KMS-11 (cell line): ENCODE results near the gene GADD45B.
"Not testable (repeated sequence)": the region's sequence is repeated elsewhere in the genome, so short reads cannot be mapped to it uniquely, and the experiment has no call there.

ENCODE experiments used
- H2AFZ ChIP-seq: fragments of 200-600 bp; sonication (generic); 2 replicates; pipeline ENCODE4 v1.6.1; 2016; ENCODE audit warnings: antibody characterized with exemption, mixed run types, low read depth
- H3K27ac ChIP-seq: fragments of 200-600 bp; sonication (generic); 2 replicates; pipeline ENCODE4 v1.6.1; 2016; ENCODE audit warnings: mild to moderate bottlenecking, mixed run types
- H3K27me3 ChIP-seq: fragments of 200-600 bp; sonication (generic); 2 replicates; pipeline ENCODE4 v1.6.1; 2017; ENCODE audit warnings: mild to moderate bottlenecking, low read depth, mixed run types, moderate library complexity; ENCODE audit not compliant: insufficient read depth
- H3K36me3 ChIP-seq: fragments of 200-600 bp; sonication (generic); 2 replicates; pipeline ENCODE4 v1.6.1; 2017; ENCODE audit warnings: mild to moderate bottlenecking, mixed run types; ENCODE audit not compliant: insufficient read depth
- H3K4me1 ChIP-seq: fragments of 200-600 bp; sonication (generic); 2 replicates; pipeline ENCODE4 v1.6.1; 2016; ENCODE audit warnings: mild to moderate bottlenecking, low read depth, mixed run types; ENCODE audit not compliant: poor library complexity, severe bottlenecking
- H3K4me2 ChIP-seq: fragments of 200-600 bp; sonication (generic); 2 replicates; pipeline ENCODE4 v1.7.0; 2016; ENCODE audit warnings: mild to moderate bottlenecking, mixed run types
- H3K4me3 ChIP-seq: fragments of 200-600 bp; sonication (generic); IDR thresholded peaks from 2 replicates; pipeline ENCODE4 v1.6.1; 2017; ENCODE audit warnings: low read depth, low read length, mixed read lengths; ENCODE audit not compliant: insufficient read depth
- H3K79me2 ChIP-seq: fragments of 200-600 bp; sonication (generic); 2 replicates; pipeline ENCODE4 v1.6.1; 2016; ENCODE audit warnings: low read depth, mixed run types; ENCODE audit not compliant: insufficient read depth
- H3K9ac ChIP-seq: fragments of 200-600 bp; sonication (generic); 2 replicates; pipeline ENCODE4 v1.6.1; 2016; ENCODE audit warnings: mild to moderate bottlenecking, mixed run types
- H4K20me1 ChIP-seq: fragments of 200-600 bp; sonication (generic); 2 replicates; pipeline ENCODE4 v1.6.1; 2016; ENCODE audit warnings: mild to moderate bottlenecking, mixed run types; ENCODE audit not compliant: insufficient read depth
- TF ChIP-seq, protein P1 (sequence below): fragments of 200-600 bp; sonication (generic); conservative IDR thresholded peaks from 2 replicates; pipeline ENCODE4 v1.6.1; 2017; ENCODE audit warnings: low read depth, mild to moderate bottlenecking, antibody characterized with exemption, low read length, moderate library complexity, mixed read lengths

GADD45B gene

GRCh38 chr19:2514981-2515518 lies 39.1 kb downstream of the GADD45B start:
- no peaks in the 10 kb centered on the region for H3K36me3 ChIP-seq
- no peak overlapping the region for H3K4me2 ChIP-seq
- TF ChIP-seq, protein P1, sequence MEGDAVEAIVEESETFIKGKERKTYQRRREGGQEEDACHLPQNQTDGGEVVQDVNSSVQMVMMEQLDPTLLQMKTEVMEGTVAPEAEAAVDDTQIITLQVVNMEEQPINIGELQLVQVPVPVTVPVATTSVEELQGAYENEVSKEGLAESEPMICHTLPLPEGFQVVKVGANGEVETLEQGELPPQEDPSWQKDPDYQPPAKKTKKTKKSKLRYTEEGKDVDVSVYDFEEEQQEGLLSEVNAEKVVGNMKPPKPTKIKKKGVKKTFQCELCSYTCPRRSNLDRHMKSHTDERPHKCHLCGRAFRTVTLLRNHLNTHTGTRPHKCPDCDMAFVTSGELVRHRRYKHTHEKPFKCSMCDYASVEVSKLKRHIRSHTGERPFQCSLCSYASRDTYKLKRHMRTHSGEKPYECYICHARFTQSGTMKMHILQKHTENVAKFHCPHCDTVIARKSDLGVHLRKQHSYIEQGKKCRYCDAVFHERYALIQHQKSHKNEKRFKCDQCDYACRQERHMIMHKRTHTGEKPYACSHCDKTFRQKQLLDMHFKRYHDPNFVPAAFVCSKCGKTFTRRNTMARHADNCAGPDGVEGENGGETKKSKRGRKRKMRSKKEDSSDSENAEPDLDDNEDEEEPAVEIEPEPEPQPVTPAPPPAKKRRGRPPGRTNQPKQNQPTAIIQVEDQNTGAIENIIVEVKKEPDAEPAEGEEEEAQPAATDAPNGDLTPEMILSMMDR: no peak

GRCh38 chr19:2516727-2517126 lies 40.8 kb downstream of the GADD45B start:
- H3K9ac ChIP-seq: no peak overlapping the region
- no peak overlapping the region for H3K4me3 ChIP-seq
- H3K4me1 ChIP-seq: no peaks in the 10 kb centered on the region
- no peak overlapping the region for H3K27ac ChIP-seq
- H3K27me3 ChIP-seq: no peaks in the 10 kb centered on the region
- no peak overlapping the region for H2AFZ ChIP-seq
- no peaks in the 10 kb centered on the region for H4K20me1 ChIP-seq
- TF ChIP-seq, protein P1: no peak
- no peak overlapping the region for H3K4me2 ChIP-seq
- no peaks in the 10 kb centered on the region for H3K79me2 ChIP-seq
- no peaks in the 10 kb centered on the region for H3K36me3 ChIP-seq

More at GRCh38 chr19:2514981-2515518, 39.1 kb downstream of the GADD45B start:
- H3K4me1 ChIP-seq: no peaks in the 10 kb centered on the region
- H3K79me2 ChIP-seq: no peaks in the 10 kb centered on the region
- no peak overlapping the region for H2AFZ ChIP-seq
- H4K20me1 ChIP-seq: no peaks in the 10 kb centered on the region
- no peak overlapping the region for H3K4me3 ChIP-seq
- no peak overlapping the region for H3K27ac ChIP-seq
- no peak overlapping the region for H3K9ac ChIP-seq
- H3K27me3 ChIP-seq: no peaks in the 10 kb centered on the region

DNA sequence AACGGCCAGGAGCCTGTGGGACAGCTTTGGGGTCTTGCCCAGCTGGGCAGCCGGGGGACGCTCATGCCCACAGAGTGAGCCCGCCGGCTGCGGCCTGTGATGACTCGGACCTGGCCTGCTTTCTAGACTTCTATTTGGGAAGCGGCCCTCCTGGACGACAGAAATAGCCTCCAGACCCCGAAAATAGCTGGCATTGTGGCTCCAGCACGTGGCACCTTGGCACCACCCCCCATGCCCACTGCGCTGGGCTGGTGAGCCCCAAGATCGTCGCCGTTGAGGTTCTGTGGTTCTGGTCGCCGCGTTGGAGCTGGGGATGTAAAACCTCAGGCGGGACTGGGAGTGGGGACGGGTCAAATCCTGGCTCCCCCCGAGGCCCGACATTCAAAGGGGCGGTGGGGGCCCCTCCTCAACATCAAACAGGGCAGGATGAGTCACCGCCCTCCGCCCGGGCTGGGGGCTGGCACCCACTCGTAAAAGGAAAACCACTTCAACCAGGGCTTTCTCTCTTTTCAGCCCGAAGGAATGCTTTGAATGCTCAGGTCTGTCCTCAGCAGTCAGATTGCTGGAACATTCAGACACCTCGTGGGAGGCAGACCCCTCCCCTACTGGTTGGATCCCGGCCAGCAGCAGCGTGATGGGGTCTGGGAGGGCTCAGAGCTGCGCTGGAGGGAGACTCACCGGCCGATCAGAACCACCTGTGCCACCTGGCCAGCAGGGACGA lies 42.1 kb downstream of the GADD45B start:
- Histone ChIP-seq H3K4me3 (no peak overlapping the region), H3K4me1 (no peaks in the 10 kb centered on the region), H3K4me2 (no peak overlapping the region), H3K27me3 (no peaks in the 10 kb centered on the region), H3K36me3 (no peaks in the 10 kb centered on the region), H3K27ac (no peak overlapping the region), H3K9ac (no peak overlapping the region), H4K20me1 (no peaks in the 10 kb centered on the region), H3K79me2 (no peaks in the 10 kb centered on the region), H2AFZ (no peak overlapping the region)
- TF ChIP-seq, protein P1: no peak

DNA sequence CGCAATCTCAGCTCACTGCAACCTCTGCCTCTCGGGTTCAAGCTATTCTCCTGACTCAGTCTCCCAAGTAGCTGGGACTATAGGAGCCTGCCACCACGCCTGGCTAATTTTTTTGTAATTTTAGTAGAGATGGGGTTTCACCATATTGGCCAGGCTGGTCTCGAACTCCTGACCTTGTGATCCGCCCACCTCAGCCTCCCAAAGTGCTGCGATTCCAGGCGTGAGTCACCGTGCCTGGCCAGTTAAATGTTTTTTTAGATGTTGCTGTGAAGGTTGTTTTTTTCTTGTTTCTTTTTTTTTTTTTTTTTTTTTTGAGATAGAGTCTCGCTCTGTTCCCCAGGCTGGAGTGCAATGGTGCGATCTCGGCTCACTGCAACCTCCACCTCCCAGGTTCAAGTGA lies 42.9 kb downstream of the GADD45B start:
- not testable (repeated sequence) for H3K9ac ChIP-seq, H3K4me1 ChIP-seq, H4K20me1 ChIP-seq, H2AFZ ChIP-seq, H3K27me3 ChIP-seq, H3K4me3 ChIP-seq, H3K27ac ChIP-seq, H3K4me2 ChIP-seq, H3K79me2 ChIP-seq, H3K36me3 ChIP-seq

DNA sequence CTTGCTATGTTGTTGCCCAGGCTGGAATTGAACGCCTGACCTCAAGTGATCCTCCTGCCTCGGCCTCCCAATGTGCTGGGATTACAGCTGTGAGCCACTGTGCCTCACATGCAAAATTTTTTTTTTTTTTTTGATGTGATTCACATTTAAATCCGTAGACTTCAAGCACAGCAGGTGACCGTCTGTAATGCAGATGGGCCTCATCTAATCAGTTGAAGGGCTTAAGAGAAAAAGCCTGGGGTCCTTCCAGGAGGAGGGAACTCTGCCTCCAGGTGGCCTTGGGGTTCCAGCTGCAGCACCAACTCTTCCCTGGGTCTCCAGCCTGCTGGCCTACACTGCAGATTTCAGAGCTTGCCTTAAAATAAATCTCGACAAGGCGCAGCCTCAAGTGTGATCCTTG lies 43.6 kb downstream of the GADD45B start:
- H3K79me2 ChIP-seq: no peaks in the 10 kb centered on the region
- H3K4me1 ChIP-seq: no peaks in the 10 kb centered on the region
- no peaks in the 10 kb centered on the region for H3K36me3 ChIP-seq
- no peaks in the 10 kb centered on the region for H4K20me1 ChIP-seq
- TF ChIP-seq, protein P1: no peak
- H3K27ac ChIP-seq: no peak overlapping the region
- H3K4me2 ChIP-seq: no peak overlapping the region
- no peak overlapping the region for H3K4me3 ChIP-seq
- H2AFZ ChIP-seq: no peak overlapping the region
- no peak overlapping the region for H3K9ac ChIP-seq
- H3K27me3 ChIP-seq: no peaks in the 10 kb centered on the region
